ENCODE data around the gene AGBL5.

- TF ChIP-seq CTCF (conservative IDR thresholded peaks at IDR 0.05 in 1 of 2, IDR thresholded peaks at IDR 0.05 in 1 of 2; ENCODE audit: low read depth in 1 of 2, low read length in 2 of 2) (no peak), EZH2 (IDR thresholded peaks at IDR 0.05; ENCODE audit: low read length, missing control alignments) (no peak)
Measured at GRCh38 chr2:27097341-27097740, 45.9 kb downstream of the AGBL5 start.

Measured in fibroblast of lung (primary cell).